ENCODE results near the gene AGBL4. TPM values are rescaled to one million over a fixed set of nuclear protein-coding genes. Genes with fewer than 3 reads are reported as not detected.

AGBL4 gene
- total RNA-seq, 1 experiment from 2014 or later, result not detected

- H3K9me3 ChIP-seq, result no peaks in the 10 kb centered on the region
- Mint-ChIP-seq H3K27ac (ENCODE audit: unreplicated experiment) (no peak overlapping the region), H3K27me3 (ENCODE audit: insufficient read depth, unreplicated experiment) (no peaks in the 10 kb centered on the region), H3K9me3 (ENCODE audit: unreplicated experiment) (no peaks in the 10 kb centered on the region), H3K36me3 (ENCODE audit: insufficient read depth, unreplicated experiment) (no peaks in the 10 kb centered on the region), H3K4me1 (ENCODE audit: low read depth, unreplicated experiment) (no peaks in the 10 kb centered on the region), H3K4me3 (ENCODE audit: unreplicated experiment) (no peak overlapping the region)
- no peaks in the 10 kb centered on the region for H3K4me1 ChIP-seq
- POLR2A ChIA-PET, result no interaction called here
- no TSS peak for BruUV-seq (replicated peaks)
- no peaks in the 10 kb centered on the region for H3K27me3 ChIP-seq (replicated peaks; ENCODE audit: control insufficient read depth, insufficient read depth, low read length)
- no peaks in the 10 kb centered on the region for H3K36me3 ChIP-seq (ENCODE audit: control insufficient read depth, insufficient read depth, low read length)
- intact Hi-C loops (cut with micrococcal nuclease; ENCODE audit: unreplicated experiment), result loop anchor here (2.0 kb wide), 1 partner anchor 99 kb away; no protein-coding TSS in a partner anchor
- CTCF ChIA-PET, result interaction anchor here (0.9 kb wide), 1 partner anchor 99 kb away, joined by 3 read pairs; no protein-coding TSS in a partner anchor
- peak in 1 of 2 experiments; percentile 8 for TF ChIP-seq CTCF (IDR thresholded peaks at IDR 0.05; ENCODE audit: insufficient read depth in 1 of 2, low read depth in 1 of 2, low read length in 1 of 2, severe bottlenecking in 1 of 2, unreplicated experiment in 1 of 2)
- no peak overlapping the region for H3K4me3 ChIP-seq (ENCODE audit: low read depth, low read length)
- DNase-seq, result no peak
Measured at GRCh38 chr1:48718116-48718630, 1305.6 kb downstream of the AGBL4 start.

GRCh38 chr1:48717082-48717481 is 1306.7 kb downstream of the AGBL4 start:
- Histone ChIP-seq H3K4me3 (ENCODE audit: low read depth, low read length) (no peak overlapping the region), H3K36me3 (ENCODE audit: control insufficient read depth, insufficient read depth, low read length) (no peaks in the 10 kb centered on the region), H3K4me1 (no peaks in the 10 kb centered on the region), H3K27me3 (replicated peaks; ENCODE audit: control insufficient read depth, insufficient read depth, low read length) (no peaks in the 10 kb centered on the region), H3K9me3 (no peaks in the 10 kb centered on the region)
- no peaks in the 10 kb centered on the region for H3K36me3 Mint-ChIP-seq (ENCODE audit: insufficient read depth, unreplicated experiment)
- no peaks in the 10 kb centered on the region for H3K4me1 Mint-ChIP-seq (ENCODE audit: low read depth, unreplicated experiment)
- no peak for DNase-seq
- H3K4me3 Mint-ChIP-seq (ENCODE audit: unreplicated experiment), result no peak overlapping the region
- no peak for TF ChIP-seq CTCF (IDR thresholded peaks at IDR 0.05; ENCODE audit: insufficient read depth in 1 of 2, low read depth in 1 of 2, low read length in 1 of 2, severe bottlenecking in 1 of 2, unreplicated experiment in 1 of 2)
- ChIA-PET CTCF (no interaction called here), POLR2A (no interaction called here)
- H3K27me3 Mint-ChIP-seq (ENCODE audit: insufficient read depth, unreplicated experiment), result no peaks in the 10 kb centered on the region
- intact Hi-C loops (cut with micrococcal nuclease; ENCODE audit: unreplicated experiment), result no loop called here
- no peaks in the 10 kb centered on the region for H3K9me3 Mint-ChIP-seq (ENCODE audit: unreplicated experiment)
- no TSS peak for BruUV-seq (replicated peaks)
- H3K27ac Mint-ChIP-seq (ENCODE audit: unreplicated experiment), result no peak overlapping the region

- no peak overlapping the region for H3K4me3 ChIP-seq (ENCODE audit: low read depth, low read length)
- Mint-ChIP-seq H3K4me3 (ENCODE audit: unreplicated experiment) (no peak overlapping the region), H3K4me1 (ENCODE audit: low read depth, unreplicated experiment) (no peaks in the 10 kb centered on the region), H3K9me3 (ENCODE audit: unreplicated experiment) (no peaks in the 10 kb centered on the region), H3K27me3 (ENCODE audit: insufficient read depth, unreplicated experiment) (no peaks in the 10 kb centered on the region), H3K27ac (ENCODE audit: unreplicated experiment) (no peak overlapping the region), H3K36me3 (ENCODE audit: insufficient read depth, unreplicated experiment) (no peaks in the 10 kb centered on the region)
- no peak for TF ChIP-seq CTCF (IDR thresholded peaks at IDR 0.05; ENCODE audit: insufficient read depth in 1 of 2, low read depth in 1 of 2, low read length in 1 of 2, severe bottlenecking in 1 of 2, unreplicated experiment in 1 of 2)
- intact Hi-C loops (cut with micrococcal nuclease; ENCODE audit: unreplicated experiment), result no loop called here
- no peaks in the 10 kb centered on the region for H3K36me3 ChIP-seq (ENCODE audit: control insufficient read depth, insufficient read depth, low read length)
- ChIA-PET POLR2A (no interaction called here), CTCF (no interaction called here)
- no peaks in the 10 kb centered on the region for H3K27me3 ChIP-seq (replicated peaks; ENCODE audit: control insufficient read depth, insufficient read depth, low read length)
- H3K9me3 ChIP-seq, result no peaks in the 10 kb centered on the region
- BruUV-seq (replicated peaks), result no TSS peak
- no peak for DNase-seq
- no peaks in the 10 kb centered on the region for H3K4me1 ChIP-seq
Measured at GRCh38 chr1:48715921-48716320, 1307.8 kb downstream of the AGBL4 start.
